Heart left ventricle (tissue), 13 donors: ENCODE measurements around the gene KCNH1.
"Not testable (repeated sequence)": the region's sequence is repeated elsewhere in the genome, so short reads cannot be mapped to it uniquely, and the experiment has no call there.

Experiments
- POLR2A ChIP-seq, 2 donors: fragments of 450-650 bp; IDR thresholded peaks; one replicate each; pipeline ENCODE4 v1.6.1; 2017; ENCODE audit warnings: antibody characterized with exemption in 2 of 2, mild to moderate bottlenecking in 2 of 2, moderate library complexity in 2 of 2
- TF ChIP-seq, protein P1 (sequence below), 12 donors: fragments of 200-600 bp; sonication (generic) in 4 of 12; IDR thresholded peaks; one replicate each; pipeline versions ENCODE4 v1.5.0 to v1.8.0; 2018 to 2022; ENCODE audit warnings: antibody characterized with exemption in 12 of 12, mild to moderate bottlenecking in 5 of 12
- donor health status: ischemic (EF 13 %, LVEDD 7.1; RV severe dilation, severe dysfunction).
- donor health status: DM: no; HTN: yes; CAD: no.
- donor health status: DM: no; HTN: no; CAD: no.
- donor health status: ischemic (EF 25% LVEDD 6.9; RV normal size, moderate dysfunction).
- donor health status: ischemic (EF 25% LVEDD 5.7; RV mildly dilated, moderate dysfunction).
- donor health status: ischemic (EF 35%, LVEDD 5.7; RV mildly dilated, moderate dysfunction).
- donor health status: nonischemic (EF 11% LVEDD 7.7; RV severe dilation, severe dysfunction).
- donor health status: DM: yes; HTN: yes; CAD: no.
- donor health status: PGD.
- donor health status: ischemic (EF 29% LVEDD 5.4; RV normal size, mild dysfunction).
- donor health status: nonischemic (EF 23%, LVEDD 6.1; RV moderate dilation, normal function).

GRCh38 chr1:211011128-211011527 lies 122.8 kb downstream of the KCNH1 start:
- TF ChIP-seq, protein P1, sequence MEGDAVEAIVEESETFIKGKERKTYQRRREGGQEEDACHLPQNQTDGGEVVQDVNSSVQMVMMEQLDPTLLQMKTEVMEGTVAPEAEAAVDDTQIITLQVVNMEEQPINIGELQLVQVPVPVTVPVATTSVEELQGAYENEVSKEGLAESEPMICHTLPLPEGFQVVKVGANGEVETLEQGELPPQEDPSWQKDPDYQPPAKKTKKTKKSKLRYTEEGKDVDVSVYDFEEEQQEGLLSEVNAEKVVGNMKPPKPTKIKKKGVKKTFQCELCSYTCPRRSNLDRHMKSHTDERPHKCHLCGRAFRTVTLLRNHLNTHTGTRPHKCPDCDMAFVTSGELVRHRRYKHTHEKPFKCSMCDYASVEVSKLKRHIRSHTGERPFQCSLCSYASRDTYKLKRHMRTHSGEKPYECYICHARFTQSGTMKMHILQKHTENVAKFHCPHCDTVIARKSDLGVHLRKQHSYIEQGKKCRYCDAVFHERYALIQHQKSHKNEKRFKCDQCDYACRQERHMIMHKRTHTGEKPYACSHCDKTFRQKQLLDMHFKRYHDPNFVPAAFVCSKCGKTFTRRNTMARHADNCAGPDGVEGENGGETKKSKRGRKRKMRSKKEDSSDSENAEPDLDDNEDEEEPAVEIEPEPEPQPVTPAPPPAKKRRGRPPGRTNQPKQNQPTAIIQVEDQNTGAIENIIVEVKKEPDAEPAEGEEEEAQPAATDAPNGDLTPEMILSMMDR (IDR thresholded peaks at IDR 0.05), result not testable (repeated sequence)
- TF ChIP-seq POLR2A (IDR thresholded peaks at IDR 0.05), result not testable (repeated sequence)
